Activated CD8-positive, alpha-beta memory T cell treated with anti-CD3 and anti-CD28 coated beads for 24 hours (primary cell): Measurements from ENCODE around the gene IL33.

Experiments
- DNase-seq: peaks from one replicate; pipeline ENCODE4 v3.0.0-alpha.2; 2020

IL33 gene

GRCh38 chr9:6305954-6306563 lies 90.5 kb downstream of the IL33 start:
- no peak for DNase-seq
